ENCODE results near the gene POU3F4. TPM values are rescaled to one million over a fixed set of nuclear protein-coding genes. Genes with fewer than 3 reads are reported as not detected.

Gene POU3F4
- total and polyA plus RNA-seq, 2 of the 8 experiments (the other 6 are each of a cell fraction or from before 2014, with no cell fraction given): 1.1 to 1.9 TPM

GRCh38 chrX:83510510-83511062, 2.5 kb downstream of the POU3F4 start:
- Histone ChIP-seq H3K4me2 (ENCODE audit: insufficient read depth in 1 of 2, low read depth in 2 of 2, low read length in 2 of 2) (peak overlapping the region; percentile 88 to 89), H3K79me1 (ENCODE audit: low read depth, low read length) (no peaks in the 10 kb centered on the region)

More at GRCh38 chrX:83510510-83511062, 2.5 kb downstream of the POU3F4 start:
- FAIRE-seq (no peak), DNase-seq (ENCODE audit: low read depth in 1 of 2, low spot score in 2 of 2) (peak in 1 of 2 experiments; percentile 46)
- ChIA-PET CTCF (ENCODE audit: partially characterized antibody) (interaction anchor here (0.6 to 2.1 kb wide), 5 partner anchors 9 to 126 kb away, joined by 3 to 8 read pairs (median 5); no protein-coding TSS in a partner anchor), POLR2A (ENCODE audit: partially characterized antibody) (no interaction called here)
- 0 out of 2 replicates have a peak overlapping the region, but pooled peaks have one; percentile 22 for H2AFZ ChIP-seq (ENCODE audit: low read length)
- no peak overlapping the region for H2BK20ac ChIP-seq (ENCODE audit: low read length)
- H3K27me3 ChIP-seq (replicated peaks in 1 of 4; ENCODE audit: control insufficient read depth in 3 of 4, extremely low read depth in 1 of 4, insufficient read depth in 3 of 4, low read length in 3 of 4): peaks cover 0 to 27% (median 13%) of the 10 kb centered on the region in 4 experiments; a peak in 5 of 7 replicates
- 1% methylated on average over 14 of the region's 36 CpGs; no CpG with 5 or more reads in 1 of the 2 experiments for WGBS, 2 experiments (ENCODE audit: extremely low coverage in 1 of 2, insufficient coverage in 1 of 2, insufficient read length in 1 of 2, insufficient replicate concordance in 2 of 2, low coverage in 1 of 2, low lambda C conversion rate in 2 of 2, missing lambda C conversion rate in 1 of 2)
- H3K18ac ChIP-seq (ENCODE audit: extremely low read depth, low read length): no peak overlapping the region
- no peak overlapping the region for H2BK120ac ChIP-seq (replicated peaks; ENCODE audit: low read depth, low read length)
- peak overlapping the region; percentile 49 to 74 (median 59) for H3K4me3 ChIP-seq (ENCODE audit: extremely low read depth in 1 of 4, insufficient read depth in 2 of 4, low read depth in 3 of 4, low read length in 4 of 4)
- no peak overlapping the region for H2BK15ac ChIP-seq (ENCODE audit: low read length)
- TF ChIP-seq YY1 (IDR thresholded peaks at IDR 0.05; ENCODE audit: low read depth, low read length): no peak
- TF ChIP-seq BACH1 (IDR thresholded peaks at IDR 0.05; ENCODE audit: low read length): no peak
- no peak for TF ChIP-seq PHF8 (conservative IDR thresholded peaks at IDR 0.05; ENCODE audit: low read depth, low read length)
- TF ChIP-seq ASH2L (IDR thresholded peaks at IDR 0.05; ENCODE audit: low read length): peak; percentile 55
- no peak for TF ChIP-seq CBX8 (IDR thresholded peaks at IDR 0.05; ENCODE audit: borderline replicate concordance, low read depth, low read length)
- TF ChIP-seq, protein P1, sequence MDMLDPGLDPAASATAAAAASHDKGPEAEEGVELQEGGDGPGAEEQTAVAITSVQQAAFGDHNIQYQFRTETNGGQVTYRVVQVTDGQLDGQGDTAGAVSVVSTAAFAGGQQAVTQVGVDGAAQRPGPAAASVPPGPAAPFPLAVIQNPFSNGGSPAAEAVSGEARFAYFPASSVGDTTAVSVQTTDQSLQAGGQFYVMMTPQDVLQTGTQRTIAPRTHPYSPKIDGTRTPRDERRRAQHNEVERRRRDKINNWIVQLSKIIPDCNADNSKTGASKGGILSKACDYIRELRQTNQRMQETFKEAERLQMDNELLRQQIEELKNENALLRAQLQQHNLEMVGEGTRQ (IDR thresholded peaks at IDR 0.05; ENCODE audit: low read length): no peak
- TF ChIP-seq RAD21 (IDR thresholded peaks at IDR 0.05 in 1 of 2, conservative IDR thresholded peaks at IDR 0.05 in 1 of 2; ENCODE audit: low read depth in 2 of 2, low read length in 2 of 2): no peak
- TF ChIP-seq ATF2 (IDR thresholded peaks at IDR 0.05; ENCODE audit: low read length): no peak
- H2BK5ac ChIP-seq (ENCODE audit: low read depth, low read length): no peak overlapping the region
- H2AK5ac ChIP-seq (ENCODE audit: low read depth, low read length): no peak overlapping the region
- H3K9ac ChIP-seq (replicated peaks in 1 of 4; ENCODE audit: extremely low read depth in 1 of 4, low read depth in 3 of 4, low read length in 3 of 4): no peak overlapping the region
- no peak overlapping the region for H3K27ac ChIP-seq (ENCODE audit: low read depth, low read length)
- H3K14ac ChIP-seq (ENCODE audit: insufficient read length): no peak overlapping the region
- H3K23ac ChIP-seq (ENCODE audit: insufficient read length): no peak overlapping the region
- no peaks in the 10 kb centered on the region for H3K79me2 ChIP-seq (ENCODE audit: control insufficient read depth in 1 of 2, insufficient read depth in 2 of 2, low read length in 2 of 2)
- H4K20me1 ChIP-seq (replicated peaks in 1 of 2; ENCODE audit: control insufficient read depth in 1 of 2, insufficient read depth in 2 of 2, low read length in 2 of 2): no peaks in the 10 kb centered on the region
- peak overlapping the region; percentile 7 for H3K4ac ChIP-seq (replicated peaks; ENCODE audit: insufficient read length, low read depth, low read length)
- peaks cover 0 to 12% (median 6%) of the 10 kb centered on the region in 4 experiments; a peak in 4 of 7 replicates for H3K4me1 ChIP-seq (replicated peaks in 1 of 4; ENCODE audit: control insufficient read depth in 3 of 4, insufficient read depth in 4 of 4, low read length in 3 of 4)
- H3K23me2 ChIP-seq (ENCODE audit: low read depth, low read length): peaks cover 10% of the 10 kb centered on the region
- H3K36me3 ChIP-seq (ENCODE audit: control insufficient read depth in 2 of 4, insufficient read depth in 4 of 4, low read length in 3 of 4): no peaks in the 10 kb centered on the region
- no peak overlapping the region for H3K56ac ChIP-seq (replicated peaks; ENCODE audit: insufficient read length, low read depth, low read length)
- H4K5ac ChIP-seq (ENCODE audit: insufficient read length, low read depth, low read length): no peak overlapping the region
- H3K9me3 ChIP-seq (ENCODE audit: insufficient read depth in 2 of 2, low read depth in 1 of 2, low read length in 1 of 2): no peaks in the 10 kb centered on the region
- H4K8ac ChIP-seq (ENCODE audit: extremely low read depth, insufficient read depth, low read length): no peak overlapping the region; the same call in 1 of the 2 replicates
- no peak overlapping the region for H4K91ac ChIP-seq (replicated peaks; ENCODE audit: insufficient read length, low read length)
- H2BK12ac ChIP-seq (ENCODE audit: low read depth, low read length): no peak overlapping the region
